ENCODE measurements around the gene KLHL10. TPM values are rescaled to one million over a fixed set of nuclear protein-coding genes. Genes with fewer than 3 reads are reported as not detected.
"Not testable (repeated sequence)": the region's sequence is repeated elsewhere in the genome, so short reads cannot be mapped to it uniquely, and the experiment has no call there.

KLHL10 gene
- polyA plus RNA-seq, 2 of the 4 experiments (the other 2 are of a cell fraction): 0.12 to 0.13 TPM

DNA sequence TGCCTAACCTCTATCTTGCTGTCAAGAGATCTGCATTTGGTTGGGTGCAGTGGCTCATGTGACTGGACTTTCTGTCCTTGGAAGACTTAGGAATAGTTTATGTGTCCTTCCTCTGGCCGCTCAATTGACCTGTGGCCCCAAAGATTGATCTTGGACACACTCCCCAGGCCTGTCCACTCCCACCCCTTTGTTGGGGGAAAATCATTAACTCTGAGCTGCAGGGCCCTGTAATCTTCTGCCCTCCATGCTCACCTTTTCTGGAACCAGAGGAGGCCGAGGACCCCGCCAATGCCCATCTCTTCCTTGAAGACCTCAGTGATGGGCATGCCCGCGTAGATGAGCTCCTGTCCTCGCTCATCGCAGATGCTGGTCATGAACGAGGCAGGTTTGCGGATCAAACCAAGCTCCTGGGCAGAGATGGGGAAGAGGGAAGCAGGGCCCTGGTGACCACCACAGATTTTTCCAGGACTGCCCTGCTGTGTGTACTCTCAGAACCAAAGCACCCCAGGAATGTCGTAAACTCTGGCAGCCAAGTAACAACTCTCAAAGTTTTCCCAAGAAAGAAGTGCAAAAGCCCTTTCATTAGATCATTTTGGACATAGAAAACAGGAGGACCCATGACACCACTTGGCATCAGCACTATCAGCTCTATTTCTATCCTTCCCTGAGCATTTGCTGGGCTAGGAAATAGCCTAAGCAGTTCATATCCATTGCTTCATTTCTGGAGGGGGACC, 36.1 kb downstream of the KLHL10 start:
- Histone ChIP-seq H3K4me3 (no peak overlapping the region), H3K4me1 (peaks cover 11% of the 10 kb centered on the region; the same call in 2 of the 3 replicates), H3K27ac (no peak overlapping the region), H3K4me2 (no peak overlapping the region), H3K9me3 (no peaks in the 10 kb centered on the region)
- DNase-seq (ENCODE audit: low read depth in 1 of 2, low spot score in 1 of 2): no peak
- ATAC-seq: no peak
- no peak for FAIRE-seq
- ChIA-PET POLR2A (interaction anchor here (0.6 to 0.7 kb wide), 2 partner anchors 20 to 731 kb away, joined by 5 to 6 read pairs; no protein-coding TSS in a partner anchor), CTCF (interaction anchor here (0.6 to 1.8 kb wide), 9 partner anchors 10 to 365 kb away, joined by 3 to 7 read pairs (median 4); no protein-coding TSS in a partner anchor)
- TF ChIP-seq FOSL2 (IDR thresholded peaks at IDR 0.05) (no peak), FOSL2 (CRISPR knock-in tag; IDR thresholded peaks at IDR 0.05) (no peak)
- 96% methylated on average over 10 of the region's 10 CpGs for WGBS (ENCODE audit: missing lambda C conversion rate)

DNA sequence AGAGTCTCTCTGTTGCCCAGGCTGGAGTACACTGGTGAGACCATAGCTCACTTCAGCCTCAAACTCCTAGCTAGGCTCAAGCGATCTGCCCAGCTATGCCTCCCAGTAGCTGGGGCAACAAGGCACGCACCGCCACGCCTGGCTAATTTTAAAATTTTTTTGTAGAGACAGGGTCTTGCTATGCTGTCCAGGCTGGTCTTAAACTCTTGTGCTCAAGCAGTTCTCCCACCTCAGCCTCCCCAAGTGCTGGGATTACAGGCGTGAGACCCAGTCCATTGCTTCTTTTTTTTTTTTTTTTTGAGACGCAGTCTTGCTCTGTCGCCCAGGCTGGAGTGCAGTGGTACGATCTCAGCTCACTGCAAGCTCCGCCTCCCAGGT, 36.7 kb downstream of the KLHL10 start:
- DNase-seq (ENCODE audit: low read depth in 1 of 2, low spot score in 1 of 2); H3K9me3 ChIP-seq; H3K27ac ChIP-seq; H3K4me3 ChIP-seq; ATAC-seq; H3K4me2 ChIP-seq; POLR2A ChIA-PET; FAIRE-seq: not testable (repeated sequence)
- CTCF ChIA-PET: interaction anchor here (0.7 to 1.8 kb wide), 8 partner anchors 10 to 137 kb away, joined by 3 to 7 read pairs (median 4); no protein-coding TSS in a partner anchor
- peaks cover 11% of the 10 kb centered on the region; the same call in 2 of the 3 replicates for H3K4me1 ChIP-seq
- WGBS (ENCODE audit: missing lambda C conversion rate): 92% methylated on average over 9 of the region's 9 CpGs

DNA sequence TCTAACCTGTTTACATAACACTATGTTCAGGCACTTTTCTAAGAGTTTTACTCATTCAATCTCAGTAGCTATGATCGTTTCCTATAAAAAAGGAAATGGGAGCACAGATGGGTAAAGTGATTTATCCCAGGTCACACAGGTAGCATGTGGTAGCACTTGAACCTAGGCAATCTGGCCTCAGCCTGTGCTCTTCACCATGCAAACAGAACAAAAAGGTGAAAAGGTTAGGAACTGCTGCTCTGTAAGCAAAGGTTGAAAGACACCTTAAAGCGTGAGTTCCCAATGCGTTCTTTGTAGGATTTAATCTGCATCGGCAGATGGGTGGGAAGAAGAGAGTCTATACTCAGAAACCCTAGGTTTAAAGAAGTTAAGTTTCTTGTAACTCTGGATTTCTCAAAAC, 42.5 kb downstream of the KLHL10 start:
- no peak for TF ChIP-seq HOXB13 (CRISPR knock-in tag; IDR thresholded peaks at IDR 0.05; ENCODE audit: low read depth)
- no peak for TF ChIP-seq POLR2AphosphoS2 (conservative IDR thresholded peaks at IDR 0.05; ENCODE audit: low read length)
- ChIA-PET CTCF (no interaction called here), POLR2A (no interaction called here)
- Histone ChIP-seq H3K4me3 (no peak overlapping the region), H3K9me3 (no peaks in the 10 kb centered on the region), H3K27ac (no peak overlapping the region), H3K4me2 (no peak overlapping the region), H3K4me1 (peaks cover 3% of the 10 kb centered on the region; the same call in 1 of the 3 replicates)
- WGBS (ENCODE audit: missing lambda C conversion rate): 94% methylated on average over 4 of the region's 4 CpGs
- no peak for ATAC-seq
- no peak for DNase-seq (ENCODE audit: low read depth in 1 of 2, low spot score in 1 of 2)
- FAIRE-seq: peak; percentile 13

DNA sequence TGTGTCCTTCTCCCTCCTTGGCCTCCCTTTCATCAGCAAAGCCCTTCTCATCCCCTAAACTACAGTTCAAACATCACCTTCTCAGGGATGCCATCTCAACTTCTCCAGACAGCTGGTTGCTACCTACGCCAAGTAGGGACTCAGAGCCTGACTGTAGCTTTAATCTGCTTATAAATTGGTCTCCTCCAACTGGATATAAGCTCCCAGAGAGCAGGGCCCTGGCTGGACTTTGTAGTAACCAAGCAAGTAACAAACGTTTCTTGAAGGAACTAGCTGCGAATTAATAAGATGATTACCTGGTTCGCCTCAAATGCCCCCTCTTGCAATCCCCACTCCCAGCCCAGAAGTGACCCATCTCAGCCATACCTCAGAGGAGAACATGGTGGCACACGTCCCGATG, 45.1 kb downstream of the KLHL10 start:
- WGBS (ENCODE audit: missing lambda C conversion rate): 85% methylated on average over 6 of the region's 6 CpGs

More for the DNA sequence above, 45.1 kb downstream of the KLHL10 start:
- ChIA-PET POLR2A (no interaction called here), CTCF (interaction anchor here (0.9 to 2.6 kb wide), 6 partner anchors 11 to 82 kb away, joined by 3 to 12 read pairs (median 4); partner anchors contain the start of gene P3H4)
- ATAC-seq (no peak), FAIRE-seq (no peak), DNase-seq (ENCODE audit: low read depth in 1 of 2, low spot score in 1 of 2) (no peak)
- peaks cover 3% of the 10 kb centered on the region; the same call in 1 of the 3 replicates for H3K4me1 ChIP-seq
- H3K4me2 ChIP-seq: no peak overlapping the region
- H3K27ac ChIP-seq: no peak overlapping the region
- no peak overlapping the region for H3K4me3 ChIP-seq
- no peak for TF ChIP-seq JUN (IDR thresholded peaks at IDR 0.05)
- TF ChIP-seq ZFP36 (IDR thresholded peaks at IDR 0.05; ENCODE audit: borderline replicate concordance, partially characterized antibody): no peak
- no peak for TF ChIP-seq SREBF2 (IDR thresholded peaks at IDR 0.05)
- TF ChIP-seq, protein P1, sequence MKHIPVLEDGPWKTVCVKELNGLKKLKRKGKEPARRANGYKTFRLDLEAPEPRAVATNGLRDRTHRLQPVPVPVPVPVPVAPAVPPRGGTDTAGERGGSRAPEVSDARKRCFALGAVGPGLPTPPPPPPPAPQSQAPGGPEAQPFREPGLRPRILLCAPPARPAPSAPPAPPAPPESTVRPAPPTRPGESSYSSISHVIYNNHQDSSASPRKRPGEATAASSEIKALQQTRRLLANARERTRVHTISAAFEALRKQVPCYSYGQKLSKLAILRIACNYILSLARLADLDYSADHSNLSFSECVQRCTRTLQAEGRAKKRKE (CRISPR knock-in tag; IDR thresholded peaks at IDR 0.05; ENCODE audit: low read depth): no peak
- no peak for TF ChIP-seq POLR2A (IDR thresholded peaks at IDR 0.05; ENCODE audit: low read length)
- TF ChIP-seq HEYL (CRISPR knock-in tag; IDR thresholded peaks at IDR 0.05): no peak
- TF ChIP-seq GATA3 (IDR thresholded peaks at IDR 0.05; ENCODE audit: borderline replicate concordance): no peak
- TF ChIP-seq RFX5 (IDR thresholded peaks at IDR 0.05): no peak
- TF ChIP-seq, protein P2, sequence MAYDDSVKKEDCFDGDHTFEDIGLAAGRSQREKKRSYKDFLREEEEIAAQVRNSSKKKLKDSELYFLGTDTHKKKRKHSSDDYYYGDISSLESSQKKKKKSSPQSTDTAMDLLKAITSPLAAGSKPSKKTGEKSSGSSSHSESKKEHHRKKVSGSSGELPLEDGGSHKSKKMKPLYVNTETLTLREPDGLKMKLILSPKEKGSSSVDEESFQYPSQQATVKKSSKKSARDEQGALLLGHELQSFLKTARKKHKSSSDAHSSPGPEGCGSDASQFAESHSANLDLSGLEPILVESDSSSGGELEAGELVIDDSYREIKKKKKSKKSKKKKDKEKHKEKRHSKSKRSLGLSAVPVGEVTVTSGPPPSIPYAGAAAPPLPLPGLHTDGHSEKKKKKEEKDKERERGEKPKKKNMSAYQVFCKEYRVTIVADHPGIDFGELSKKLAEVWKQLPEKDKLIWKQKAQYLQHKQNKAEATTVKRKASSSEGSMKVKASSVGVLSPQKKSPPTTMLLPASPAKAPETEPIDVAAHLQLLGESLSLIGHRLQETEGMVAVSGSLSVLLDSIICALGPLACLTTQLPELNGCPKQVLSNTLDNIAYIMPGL (CRISPR knock-in tag; IDR thresholded peaks at IDR 0.05; ENCODE audit: borderline replicate concordance): no peak
- TF ChIP-seq RAD21 (conservative IDR thresholded peaks at IDR 0.05 in 1 of 2, IDR thresholded peaks at IDR 0.05 in 1 of 2): no peak
- TF ChIP-seq HDAC2 (IDR thresholded peaks at IDR 0.05): no peak
- no peak for TF ChIP-seq MAFK (IDR thresholded peaks at IDR 0.05; ENCODE audit: partially characterized antibody)
- no peak for TF ChIP-seq CEBPB (IDR thresholded peaks at IDR 0.05)
- TF ChIP-seq, protein P3, sequence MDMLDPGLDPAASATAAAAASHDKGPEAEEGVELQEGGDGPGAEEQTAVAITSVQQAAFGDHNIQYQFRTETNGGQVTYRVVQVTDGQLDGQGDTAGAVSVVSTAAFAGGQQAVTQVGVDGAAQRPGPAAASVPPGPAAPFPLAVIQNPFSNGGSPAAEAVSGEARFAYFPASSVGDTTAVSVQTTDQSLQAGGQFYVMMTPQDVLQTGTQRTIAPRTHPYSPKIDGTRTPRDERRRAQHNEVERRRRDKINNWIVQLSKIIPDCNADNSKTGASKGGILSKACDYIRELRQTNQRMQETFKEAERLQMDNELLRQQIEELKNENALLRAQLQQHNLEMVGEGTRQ (IDR thresholded peaks at IDR 0.05): no peak
- TF ChIP-seq KDM1A (IDR thresholded peaks at IDR 0.05; ENCODE audit: low read depth): no peak
- no peak for TF ChIP-seq ZC3H11A (IDR thresholded peaks at IDR 0.05)
- TF ChIP-seq ZSCAN20 (CRISPR knock-in tag; IDR thresholded peaks at IDR 0.05): no peak
- H3K9me3 ChIP-seq: no peaks in the 10 kb centered on the region

Data from A549 (cell line).